Measurements from ENCODE around the gene MEGF11.

The MEGF11 gene

GRCh38 chr15:65956899-65957298 lies 296.7 kb downstream of the MEGF11 start:
- DNase-seq (ENCODE audit: low read depth): no peak
- no peak for TF ChIP-seq CTCF (IDR thresholded peaks at IDR 0.05; ENCODE audit: low read depth, low read length, missing control alignments)
- H3K4me3 ChIP-seq (ENCODE audit: low read depth, low read length): no peak overlapping the region

GRCh38 chr15:65956307-65956706 lies 297.2 kb downstream of the MEGF11 start:
- no peak for TF ChIP-seq CTCF (IDR thresholded peaks at IDR 0.05; ENCODE audit: low read depth, low read length, missing control alignments)
- no peak overlapping the region for H3K4me3 ChIP-seq (ENCODE audit: low read depth, low read length)
- DNase-seq (ENCODE audit: low read depth): no peak

- DNase-seq (ENCODE audit: low read depth): no peak
- no peak overlapping the region for H3K4me3 ChIP-seq (ENCODE audit: low read depth, low read length)
- no peak for TF ChIP-seq CTCF (IDR thresholded peaks at IDR 0.05; ENCODE audit: low read depth, low read length, missing control alignments)
Observed at GRCh38 chr15:65954289-65954741, 299.2 kb downstream of the MEGF11 start.

GRCh38 chr15:65953622-65954021 lies 299.9 kb downstream of the MEGF11 start:
- no peak for DNase-seq (ENCODE audit: low read depth)
- no peak for TF ChIP-seq CTCF (IDR thresholded peaks at IDR 0.05; ENCODE audit: low read depth, low read length, missing control alignments)

GRCh38 chr15:65952391-65953053 lies 301.0 kb downstream of the MEGF11 start:
- no peak for TF ChIP-seq CTCF (IDR thresholded peaks at IDR 0.05; ENCODE audit: low read depth, low read length, missing control alignments)
- DNase-seq (ENCODE audit: low read depth): no peak
- H3K4me3 ChIP-seq (ENCODE audit: low read depth, low read length): no peak overlapping the region

More at GRCh38 chr15:65953622-65954021, 299.9 kb downstream of the MEGF11 start:
- H3K4me3 ChIP-seq (ENCODE audit: low read depth, low read length): no peak overlapping the region

- no peak for TF ChIP-seq CTCF (IDR thresholded peaks at IDR 0.05; ENCODE audit: low read depth, low read length, missing control alignments)
- no peak overlapping the region for H3K4me3 ChIP-seq (ENCODE audit: low read depth, low read length)
- no peak for DNase-seq (ENCODE audit: low read depth)
Observed at GRCh38 chr15:65951007-65951406, 302.5 kb downstream of the MEGF11 start.

- no peak for DNase-seq (ENCODE audit: low read depth)
- TF ChIP-seq CTCF (IDR thresholded peaks at IDR 0.05; ENCODE audit: low read depth, low read length, missing control alignments): no peak
- no peak overlapping the region for H3K4me3 ChIP-seq (ENCODE audit: low read depth, low read length)
Observed at GRCh38 chr15:65949491-65949890, 304.1 kb downstream of the MEGF11 start.
